ENCODE results near the gene STXBP5L. TPM values are rescaled to one million over a fixed set of nuclear protein-coding genes. Genes with fewer than 3 reads are reported as not detected.
"Not testable (repeated sequence)": the region's sequence is repeated elsewhere in the genome, so short reads cannot be mapped to it uniquely, and the experiment has no call there.

The STXBP5L gene
- total RNA-seq, 2 experiments from 2014 or later, result 2.7 to 10.5 TPM

DNA sequence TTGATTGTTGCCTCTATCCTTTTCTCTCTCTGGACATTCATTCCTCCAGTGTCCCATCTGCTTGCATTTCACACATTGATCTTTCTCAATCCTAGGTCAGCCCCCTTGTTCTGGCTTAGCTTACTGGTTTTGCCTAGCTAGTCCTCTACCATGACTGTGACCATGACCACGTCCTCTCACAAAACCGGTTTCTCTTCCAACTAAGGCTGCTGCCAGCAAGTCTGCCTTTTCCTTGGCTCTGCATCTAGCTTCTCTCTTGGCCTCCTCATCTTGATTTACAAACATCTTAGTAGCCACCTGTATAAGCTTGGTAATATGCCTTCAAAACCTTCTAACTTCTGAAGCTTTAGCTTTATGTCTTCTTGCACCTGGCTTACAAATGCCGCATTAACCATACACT is 167.2 kb downstream of the STXBP5L start:
- no peak overlapping the region for H2AFZ ChIP-seq (ENCODE audit: low read length)
- no peaks in the 10 kb centered on the region for H3K4me1 ChIP-seq (ENCODE audit: insufficient read depth, low read length, poor library complexity, severe bottlenecking)
- no peaks in the 10 kb centered on the region for H3K9me2 ChIP-seq (ENCODE audit: insufficient read depth, low read length)
- H3K79me2 ChIP-seq (ENCODE audit: insufficient read depth, low read depth, low read length), result no peaks in the 10 kb centered on the region
- H4K20me1 ChIP-seq (ENCODE audit: insufficient read depth, low read length), result no peaks in the 10 kb centered on the region
- ChIA-PET POLR2A (no interaction called here), CTCF (ENCODE audit: unreplicated experiment) (no interaction called here)
- no peaks in the 10 kb centered on the region for H3K9me3 ChIP-seq (ENCODE audit: low read length)
- no peaks in the 10 kb centered on the region for H3K36me3 ChIP-seq (ENCODE audit: insufficient read depth, low read length)
- DNase-seq (ENCODE audit: low spot score), result no peak
- no TSS peak for BruUV-seq (replicated peaks)
- H3K4me3 ChIP-seq (ENCODE audit: low read depth, low read length, poor library complexity, severe bottlenecking), result no peak overlapping the region
- TF ChIP-seq, protein P1, sequence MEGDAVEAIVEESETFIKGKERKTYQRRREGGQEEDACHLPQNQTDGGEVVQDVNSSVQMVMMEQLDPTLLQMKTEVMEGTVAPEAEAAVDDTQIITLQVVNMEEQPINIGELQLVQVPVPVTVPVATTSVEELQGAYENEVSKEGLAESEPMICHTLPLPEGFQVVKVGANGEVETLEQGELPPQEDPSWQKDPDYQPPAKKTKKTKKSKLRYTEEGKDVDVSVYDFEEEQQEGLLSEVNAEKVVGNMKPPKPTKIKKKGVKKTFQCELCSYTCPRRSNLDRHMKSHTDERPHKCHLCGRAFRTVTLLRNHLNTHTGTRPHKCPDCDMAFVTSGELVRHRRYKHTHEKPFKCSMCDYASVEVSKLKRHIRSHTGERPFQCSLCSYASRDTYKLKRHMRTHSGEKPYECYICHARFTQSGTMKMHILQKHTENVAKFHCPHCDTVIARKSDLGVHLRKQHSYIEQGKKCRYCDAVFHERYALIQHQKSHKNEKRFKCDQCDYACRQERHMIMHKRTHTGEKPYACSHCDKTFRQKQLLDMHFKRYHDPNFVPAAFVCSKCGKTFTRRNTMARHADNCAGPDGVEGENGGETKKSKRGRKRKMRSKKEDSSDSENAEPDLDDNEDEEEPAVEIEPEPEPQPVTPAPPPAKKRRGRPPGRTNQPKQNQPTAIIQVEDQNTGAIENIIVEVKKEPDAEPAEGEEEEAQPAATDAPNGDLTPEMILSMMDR (conservative IDR thresholded peaks at IDR 0.05; ENCODE audit: low read length), result no peak
- TF ChIP-seq EZH2phosphoT487 (IDR thresholded peaks at IDR 0.05; ENCODE audit: borderline replicate concordance, low read depth, low read length), result no peak
- H3K4me2 ChIP-seq (ENCODE audit: low read length), result no peak overlapping the region
- intact Hi-C loops (cut with micrococcal nuclease; ENCODE audit: unreplicated experiment), result no loop called here
- no peak overlapping the region for H3K27ac ChIP-seq (ENCODE audit: low read depth, low read length, poor library complexity, severe bottlenecking)

DNA sequence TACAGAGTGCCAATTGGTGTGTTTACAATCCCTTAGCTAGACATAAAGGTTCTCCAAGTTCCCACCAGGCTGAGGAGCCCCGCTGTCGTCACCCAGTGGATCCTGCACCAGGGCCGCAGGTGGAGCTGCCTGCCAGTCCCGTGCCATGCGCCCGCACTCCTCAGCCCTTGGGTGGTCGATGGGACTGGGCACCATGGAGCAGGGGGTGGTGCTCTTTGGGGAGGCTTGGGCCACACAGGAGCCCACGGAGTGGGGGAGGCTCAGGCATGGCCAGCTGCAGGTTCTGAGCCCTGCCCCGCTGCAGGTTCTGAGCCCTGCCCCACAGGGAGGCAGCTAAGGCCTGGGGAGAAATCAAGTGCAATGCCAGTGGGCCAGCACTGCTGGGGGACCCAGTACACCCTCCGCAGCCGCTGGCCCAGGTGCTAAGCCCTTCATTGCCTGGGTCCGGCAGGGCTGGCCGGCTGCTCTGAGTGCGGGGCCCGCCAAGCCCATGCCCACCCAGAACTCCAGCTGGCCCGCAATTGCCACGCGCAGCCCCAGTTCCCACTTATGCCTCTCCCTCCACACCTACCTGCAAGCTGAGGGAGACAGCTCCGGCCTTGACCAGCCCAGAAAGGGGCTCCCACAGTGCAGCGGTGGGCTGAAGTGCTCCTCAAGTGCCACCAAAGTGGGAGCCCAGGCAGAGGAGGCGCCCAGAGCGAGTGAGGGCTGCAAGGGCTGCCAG is 170.5 kb downstream of the STXBP5L start:
- H3K9me3 ChIP-seq (ENCODE audit: low read length); H3K27ac ChIP-seq (ENCODE audit: low read depth, low read length, poor library complexity, severe bottlenecking); H4K20me1 ChIP-seq (ENCODE audit: insufficient read depth, low read length); H3K9me2 ChIP-seq (ENCODE audit: insufficient read depth, low read length); H3K36me3 ChIP-seq (ENCODE audit: insufficient read depth, low read length); H3K4me3 ChIP-seq (ENCODE audit: low read depth, low read length, poor library complexity, severe bottlenecking); DNase-seq (ENCODE audit: low spot score); H3K4me1 ChIP-seq (ENCODE audit: insufficient read depth, low read length, poor library complexity, severe bottlenecking); H3K79me2 ChIP-seq (ENCODE audit: insufficient read depth, low read depth, low read length); H2AFZ ChIP-seq (ENCODE audit: low read length); CTCF ChIA-PET (ENCODE audit: unreplicated experiment); BruUV-seq (replicated peaks); H3K4me2 ChIP-seq (ENCODE audit: low read length); intact Hi-C loops (cut with micrococcal nuclease; ENCODE audit: unreplicated experiment): not testable (repeated sequence)
- POLR2A ChIA-PET, result interaction anchor here (0.6 to 0.7 kb wide), 3 partner anchors 11 to 522 kb away, joined by 3 to 4 read pairs (median 4); no protein-coding TSS in a partner anchor

DNA sequence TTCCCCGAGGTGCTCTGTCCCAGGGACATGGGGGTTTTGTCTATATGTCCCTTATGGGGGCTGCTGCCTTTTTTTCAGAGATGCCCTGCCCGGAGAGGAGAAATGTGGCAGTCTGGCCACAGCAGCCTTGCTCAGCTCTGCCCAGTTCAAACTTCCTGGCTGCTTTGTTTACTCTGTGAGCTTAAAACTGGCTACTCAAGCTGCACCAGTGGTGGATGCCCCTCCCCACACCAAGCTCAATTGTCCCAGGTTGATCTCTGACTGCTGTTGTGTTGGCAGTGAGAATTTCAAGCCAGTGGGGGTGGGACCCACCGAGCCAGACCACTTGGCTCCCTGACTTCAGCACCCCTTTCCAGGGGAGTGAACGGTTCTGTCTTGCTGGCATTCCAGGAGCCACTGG is 188.9 kb downstream of the STXBP5L start:
- ChIA-PET CTCF (ENCODE audit: unreplicated experiment) (no interaction called here), POLR2A (interaction anchor here (0.7 kb wide), 1 partner anchor 13 kb away, joined by 3 read pairs; no protein-coding TSS in a partner anchor)
- intact Hi-C loops (cut with micrococcal nuclease; ENCODE audit: unreplicated experiment), result no loop called here
- no TSS peak for BruUV-seq (replicated peaks)
- no peak overlapping the region for H2AFZ ChIP-seq (ENCODE audit: low read length)
- no peaks in the 10 kb centered on the region for H3K79me2 ChIP-seq (ENCODE audit: insufficient read depth, low read depth, low read length)
- H4K20me1 ChIP-seq (ENCODE audit: insufficient read depth, low read length), result no peaks in the 10 kb centered on the region
- TF ChIP-seq, protein P1 (conservative IDR thresholded peaks at IDR 0.05; ENCODE audit: low read length), result no peak
- no peak for TF ChIP-seq EZH2phosphoT487 (IDR thresholded peaks at IDR 0.05; ENCODE audit: borderline replicate concordance, low read depth, low read length)
- H3K27ac ChIP-seq (ENCODE audit: low read depth, low read length, poor library complexity, severe bottlenecking), result no peak overlapping the region
- H3K9me3 ChIP-seq (ENCODE audit: low read length), result no peaks in the 10 kb centered on the region
- H3K36me3 ChIP-seq (ENCODE audit: insufficient read depth, low read length), result no peaks in the 10 kb centered on the region
- no peak for DNase-seq (ENCODE audit: low spot score)
- H3K9me2 ChIP-seq (ENCODE audit: insufficient read depth, low read length), result no peaks in the 10 kb centered on the region
- no peaks in the 10 kb centered on the region for H3K4me1 ChIP-seq (ENCODE audit: insufficient read depth, low read length, poor library complexity, severe bottlenecking)
- H3K4me3 ChIP-seq (ENCODE audit: low read depth, low read length, poor library complexity, severe bottlenecking), result no peak overlapping the region
- no peak overlapping the region for H3K4me2 ChIP-seq (ENCODE audit: low read length)

DNA sequence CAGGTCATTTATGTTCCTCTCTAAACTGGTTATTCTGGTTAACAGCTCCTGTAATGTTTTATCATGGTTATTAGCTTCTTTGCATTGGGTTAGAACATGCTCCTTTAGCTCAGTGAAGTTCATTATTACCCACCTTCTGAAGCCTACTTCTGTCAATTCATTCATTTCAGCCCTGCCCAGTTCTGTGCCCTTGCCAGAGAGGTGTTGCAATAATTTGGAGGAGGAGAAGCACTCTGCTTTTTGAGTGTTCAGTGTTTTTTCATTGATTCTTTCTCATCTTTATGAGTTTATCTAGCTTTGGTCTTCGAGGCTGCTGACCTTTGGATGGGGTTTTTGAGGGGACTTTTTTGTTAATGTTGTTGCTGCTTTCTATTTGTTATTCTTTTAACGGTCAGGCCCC is 203.1 kb downstream of the STXBP5L start:
- not testable (repeated sequence) for BruUV-seq (replicated peaks)

More for the DNA sequence above, 203.1 kb downstream of the STXBP5L start:
- H3K9me3 ChIP-seq (ENCODE audit: low read length); H3K4me3 ChIP-seq (ENCODE audit: low read depth, low read length, poor library complexity, severe bottlenecking); H4K20me1 ChIP-seq (ENCODE audit: insufficient read depth, low read length); H3K4me2 ChIP-seq (ENCODE audit: low read length); H3K79me2 ChIP-seq (ENCODE audit: insufficient read depth, low read depth, low read length); DNase-seq (ENCODE audit: low spot score); H2AFZ ChIP-seq (ENCODE audit: low read length); CTCF ChIA-PET (ENCODE audit: unreplicated experiment); H3K4me1 ChIP-seq (ENCODE audit: insufficient read depth, low read length, poor library complexity, severe bottlenecking); H3K9me2 ChIP-seq (ENCODE audit: insufficient read depth, low read length); H3K27ac ChIP-seq (ENCODE audit: low read depth, low read length, poor library complexity, severe bottlenecking); intact Hi-C loops (cut with micrococcal nuclease; ENCODE audit: unreplicated experiment); H3K36me3 ChIP-seq (ENCODE audit: insufficient read depth, low read length): not testable (repeated sequence)
- POLR2A ChIA-PET, result interaction anchor here (0.6 kb wide), 1 partner anchor 240 kb away, joined by 3 read pairs; no protein-coding TSS in a partner anchor

Data from OCI-LY7 (cell line).